A549 (cell line): Measurements from ENCODE around the gene HRH2. TPM values are rescaled to one million over a fixed set of nuclear protein-coding genes. Genes with fewer than 3 reads are reported as not detected.
A peak's percentile ranks its signal among the peaks of the same experiment; 100 is the strongest.

Experiments used
- ATAC-seq, 2 experiments: fragments of 200-7000 bp in 1 of 2; fragments of >200 bp in 1 of 2; cut with Nextera tagmentation in 1 of 2; cut with Tn5 transposase in 1 of 2; 3 replicates each; pipeline versions ENCODE4 v1.8.0 to v1.9.1; 2018 to 2020; ENCODE audit warnings: mild to moderate bottlenecking in 1 of 2, moderate library complexity in 1 of 2
- CTCF ChIA-PET: fragments of 300-600 bp; sonication (Branson Sonifier 250); formaldehyde crosslinking; extraction: SDS; loops from one replicate; lab custom pipeline; 2021; ENCODE audit warnings: antibody characterized with exemption, inconsistent platforms; lab: Yijun Ruan, JAX
- POLR2A ChIA-PET: fragments of 350-600 bp; formaldehyde crosslinking; extraction: SDS; loops from one replicate; lab custom pipeline; 2021; ENCODE audit warnings: antibody characterized with exemption, inconsistent platforms; lab: Yijun Ruan, JAX
- DNase-seq, 2 experiments: peaks; one replicate each; pipeline versions ENCODE4 v3.0.0 to v3.0.0-alpha.2; 2011 to 2016; ENCODE audit warnings: low read depth in 1 of 2, low spot score in 1 of 2
- FAIRE-seq: peaks from 2 replicates; lab custom pipeline; 2011; peaks lifted over from hg19 to GRCh38; lab: Jason Lieb, UNC
- H3K27ac ChIP-seq, 2 experiments: fragments of >200 bp; sonication (Bioruptor Twin); formaldehyde crosslinking; 3 replicates each; pipeline ENCODE4 v1.5.1; 2016 to 2017
- H3K4me1 ChIP-seq: fragments of >200 bp; sonication (Bioruptor Twin); formaldehyde crosslinking; 3 replicates; pipeline ENCODE4 v1.6.1; 2016
- H3K4me2 ChIP-seq: fragments of >200 bp; sonication (Bioruptor Twin); formaldehyde crosslinking; 3 replicates; pipeline ENCODE4 v1.6.1; 2016
- H3K4me3 ChIP-seq: fragments of >200 bp; sonication (Bioruptor Twin); formaldehyde crosslinking; 3 replicates; pipeline ENCODE4 v1.5.1; 2016
- H3K9me3 ChIP-seq: fragments of >200 bp; sonication (Bioruptor Twin); formaldehyde crosslinking; 3 replicates; pipeline ENCODE4 v1.6.1; 2016
- CBX8 ChIP-seq: fragments of 200-600 bp; sonication (generic); IDR thresholded peaks from 2 replicates; pipeline ENCODE4 v1.6.1; 2016
- CHD2 ChIP-seq: fragments of 150-350 bp; IDR thresholded peaks from 2 replicates; pipeline ENCODE4 v1.6.1; 2014; ENCODE audit warnings: low read length; ENCODE audit not compliant: partially characterized antibody
- EP300 ChIP-seq, 2 experiments: fragments of >200 bp; sonication (Bioruptor Twin); formaldehyde crosslinking; IDR thresholded peaks; 2 replicates in 1 of 2; 3 replicates in 1 of 2; pipeline ENCODE4 v1.6.1; 2016 to 2017
- ESRRA ChIP-seq: fragments of 150-350 bp; IDR thresholded peaks from 2 replicates; pipeline ENCODE4 v1.6.1; 2014; ENCODE audit warnings: mild to moderate bottlenecking, low read length, borderline replicate concordance
- GATA3 ChIP-seq: IDR thresholded peaks from 2 replicates; pipeline ENCODE4 v1.6.1; 2012; ENCODE audit warnings: borderline replicate concordance
- HDAC2 ChIP-seq: fragments of 200-600 bp; sonication (generic); IDR thresholded peaks from 2 replicates; pipeline ENCODE4 v1.6.1; 2016
- HOXA7 ChIP-seq: fragments of 250-450 bp; sonication (Bioruptor Pico); IDR thresholded peaks from 2 replicates; pipeline ENCODE4 v1.5.0; 2020; ENCODE audit warnings: mild to moderate bottlenecking, moderate library complexity
- HOXB13 ChIP-seq: fragments of 250-450 bp; sonication (Bioruptor Pico); IDR thresholded peaks from 2 replicates; pipeline ENCODE4 v1.5.0; 2020; ENCODE audit warnings: low read depth, mild to moderate bottlenecking, moderate library complexity
- HOXB5 ChIP-seq: fragments of 250-450 bp; sonication (Bioruptor Pico); IDR thresholded peaks from 2 replicates; pipeline ENCODE4 v1.5.0; 2020; ENCODE audit warnings: mild to moderate bottlenecking, moderate library complexity
- MAFK ChIP-seq: fragments of 450-650 bp; IDR thresholded peaks from 2 replicates; pipeline ENCODE4 v1.6.1; 2014; ENCODE audit not compliant: partially characterized antibody
- MAZ ChIP-seq: fragments of 150-350 bp; IDR thresholded peaks from 2 replicates; pipeline ENCODE4 v1.6.1; 2014; ENCODE audit warnings: antibody characterized with exemption, low read depth, low read length, borderline replicate concordance
- NPAS2 ChIP-seq: fragments of 250-450 bp; sonication (Bioruptor Pico); IDR thresholded peaks from 2 replicates; pipeline ENCODE4 v1.8.0; 2022; ENCODE audit warnings: mild to moderate bottlenecking, moderate library complexity, borderline replicate concordance
- PHF8 ChIP-seq: fragments of 200-600 bp; sonication (generic); IDR thresholded peaks from 2 replicates; pipeline ENCODE4 v1.6.1; 2016; ENCODE audit warnings: low read depth, mild to moderate bottlenecking, antibody characterized with exemption, moderate library complexity, borderline replicate concordance
- RARB ChIP-seq: fragments of 250-450 bp; sonication (Bioruptor Pico); IDR thresholded peaks from 2 replicates; pipeline ENCODE4 v1.8.0; 2021; ENCODE audit warnings: mild to moderate bottlenecking, moderate library complexity
- RNF2 ChIP-seq: fragments of 200-600 bp; sonication (generic); IDR thresholded peaks from 2 replicates; pipeline ENCODE4 v1.6.1; 2016; ENCODE audit warnings: low read depth, mild to moderate bottlenecking, antibody characterized with exemption, moderate library complexity, borderline replicate concordance
- SREBF2 ChIP-seq: fragments of 450-650 bp; IDR thresholded peaks from 2 replicates; pipeline ENCODE4 v1.6.1; 2014; ENCODE audit warnings: mild to moderate bottlenecking, moderate library complexity
- TFCP2L1 ChIP-seq: fragments of 250-450 bp; sonication (Bioruptor Pico); IDR thresholded peaks from 2 replicates; pipeline ENCODE4 v1.5.0; 2021; ENCODE audit warnings: mild to moderate bottlenecking
- TP53 ChIP-seq: fragments of 250-450 bp; sonication (Bioruptor Pico); IDR thresholded peaks from 2 replicates; pipeline ENCODE4 v1.5.0; 2021; ENCODE audit warnings: mild to moderate bottlenecking, moderate library complexity
- ZNF302 ChIP-seq: fragments of 250-450 bp; sonication (Bioruptor Pico); IDR thresholded peaks from 2 replicates; pipeline ENCODE4 v1.9.0; 2021; ENCODE audit warnings: inconsistent platforms, mild to moderate bottlenecking, moderate library complexity
- WGBS: methylation state at CpG from one replicate; pipeline ENCODE4 v1.1.6; 2017; ENCODE audit errors: missing lambda C conversion rate; 5-methylcytosine and 5-hydroxymethylcytosine counted together
- polyA plus RNA-seq, 4 experiments: library from polyadenylated mRNA; depleted of rRNA in 3 of 4; stranded (reverse); fragments of >200 nt; fragmentation: RNase III in 1 of 4; extraction: RNeasy Plus Mini Kit Qiagen cat#74134 plus additional on column Dnase treatment in 1 of 4; gene quantifications; 2 replicates in 3 of 4; 3 replicates in 1 of 4; pipeline ENCODE4 v1.2.3, GENCODE V29; 2011 to 2017
- TF ChIP-seq, protein P1 (sequence below): fragments of 150-350 bp; IDR thresholded peaks from 2 replicates; pipeline ENCODE4 v1.6.1; 2014; ENCODE audit warnings: low read depth, mild to moderate bottlenecking, low read length
- TF ChIP-seq, protein P2 (sequence below): fragments of >200 bp; sonication (Bioruptor Twin); formaldehyde crosslinking; IDR thresholded peaks from 2 replicates; pipeline ENCODE4 v1.6.1; 2016
- TF ChIP-seq, protein P3 (sequence below): IDR thresholded peaks from 2 replicates; pipeline ENCODE4 v1.6.1; 2012

HRH2 gene
- polyA plus RNA-seq, 2 of the 4 experiments (the other 2 are of a cell fraction): 0.58 to 0.62 TPM

DNA sequence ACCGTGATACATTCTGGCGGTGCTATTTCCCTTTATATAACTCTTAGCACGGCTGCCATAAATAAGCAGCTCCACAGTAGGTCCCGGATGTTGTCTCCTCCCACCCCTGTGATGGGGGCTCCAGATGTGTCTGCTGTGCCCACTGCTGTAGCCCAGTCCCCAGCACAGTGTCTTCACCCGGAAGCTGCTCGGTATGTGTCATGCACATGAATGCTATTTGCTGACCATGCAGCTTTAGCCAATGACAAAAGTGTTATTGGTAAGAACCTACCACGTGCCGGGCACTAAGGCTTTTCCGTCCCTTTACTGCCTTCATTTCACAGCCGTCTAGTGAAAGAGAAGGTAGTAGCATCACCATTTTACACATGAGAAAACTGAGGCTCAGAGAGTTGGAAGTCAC, 20.2 kb downstream of the HRH2 start:
- ChIA-PET CTCF (interaction anchor here (0.9 to 1.4 kb wide), 2 partner anchors 11 to 12 kb away, joined by 3 to 5 read pairs; no protein-coding TSS in a partner anchor), POLR2A (no interaction called here)
- Histone ChIP-seq H3K4me1 (no peaks in the 10 kb centered on the region), H3K9me3 (no peaks in the 10 kb centered on the region), H3K4me2 (no peak overlapping the region), H3K4me3 (no peak overlapping the region), H3K27ac (no peak overlapping the region)
- WGBS: 59% methylated on average over 10 of the region's 10 CpGs
- FAIRE-seq: no peak
- ATAC-seq: no peak
- TF ChIP-seq NPAS2 (CRISPR knock-in tag) (no peak), MAFK (peak; percentile 87)
- no peak for DNase-seq

DNA sequence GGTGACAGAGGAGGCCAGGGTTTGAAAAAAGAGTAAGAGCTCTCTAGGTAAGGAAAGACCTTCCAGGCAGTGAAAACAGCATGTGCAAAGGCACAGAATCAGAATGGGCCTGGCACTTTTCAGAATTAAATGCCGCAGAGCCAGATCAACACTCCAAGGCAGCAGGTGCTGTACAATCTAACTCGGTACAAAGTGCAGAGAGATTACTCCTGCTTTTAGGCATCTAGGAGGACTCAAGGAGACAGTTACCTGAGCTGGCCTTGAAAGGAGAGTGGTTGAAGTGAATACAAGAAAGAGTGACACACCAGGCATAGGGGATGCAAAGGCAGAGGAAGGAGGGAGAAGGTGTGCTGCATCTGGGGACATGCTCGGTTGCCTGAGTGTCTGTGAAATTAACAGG, 21.5 kb downstream of the HRH2 start:
- FAIRE-seq: no peak
- POLR2A ChIA-PET: no interaction called here

DNA sequence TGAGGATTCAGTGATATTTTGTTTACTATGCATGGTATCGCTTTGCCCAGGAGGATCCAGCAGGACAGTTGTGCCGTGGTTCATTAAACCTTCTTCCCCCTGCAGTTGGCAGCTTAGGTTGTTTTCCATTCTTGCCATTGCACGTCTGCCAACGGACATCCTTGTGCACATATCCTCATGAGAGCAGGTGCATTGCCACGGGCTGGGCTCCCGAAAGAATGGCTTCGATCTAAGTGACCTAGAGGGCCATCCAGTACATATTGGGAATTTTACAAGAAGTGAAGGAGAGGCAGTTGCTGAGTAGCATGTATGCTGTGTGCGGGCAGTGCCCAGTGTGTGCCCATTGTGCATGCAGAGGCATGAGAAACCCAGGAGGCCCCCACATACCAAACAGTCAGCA, 22.1 kb downstream of the HRH2 start:
- Histone ChIP-seq H3K4me1 (no peaks in the 10 kb centered on the region), H3K4me2 (no peak overlapping the region), H3K27ac (no peak overlapping the region), H3K9me3 (no peaks in the 10 kb centered on the region), H3K4me3 (no peak overlapping the region)
- CTCF ChIA-PET: interaction anchor here (1.5 kb wide), 1 partner anchor 39 kb away, joined by 3 read pairs; no protein-coding TSS in a partner anchor
- DNase-seq: no peak
- POLR2A ChIA-PET: no interaction called here
- no peak for TF ChIP-seq ESRRA
- TF ChIP-seq HOXB5 (CRISPR knock-in tag): no peak
- TF ChIP-seq MAZ: no peak
- TF ChIP-seq EP300 (IDR thresholded peaks at IDR 0.05): no peak
- no peak for ATAC-seq
- no peak for FAIRE-seq
- WGBS: 58% methylated on average over 8 of the region's 8 CpGs

More for the DNA sequence above, 21.5 kb downstream of the HRH2 start:
- no peak for DNase-seq
- no peak overlapping the region for H3K27ac ChIP-seq
- no peak overlapping the region for H3K4me2 ChIP-seq
- no peaks in the 10 kb centered on the region for H3K9me3 ChIP-seq
- 51% methylated on average over 3 of the region's 3 CpGs for WGBS
- no peak overlapping the region for H3K4me3 ChIP-seq
- ATAC-seq: no peak
- H3K4me1 ChIP-seq: no peaks in the 10 kb centered on the region
- TF ChIP-seq HOXA7 (no peak), HDAC2 (no peak), RNF2 (no peak), CHD2 (no peak), GATA3 (no peak), RARB (CRISPR knock-in tag) (no peak), PHF8 (no peak), ZNF302 (CRISPR knock-in tag) (no peak), TFCP2L1 (no peak), CBX8 (no peak), TP53 (CRISPR knock-in tag) (no peak), MAFK (no peak), SREBF2 (no peak), HOXB13 (CRISPR knock-in tag) (no peak)
- TF ChIP-seq, protein P1, sequence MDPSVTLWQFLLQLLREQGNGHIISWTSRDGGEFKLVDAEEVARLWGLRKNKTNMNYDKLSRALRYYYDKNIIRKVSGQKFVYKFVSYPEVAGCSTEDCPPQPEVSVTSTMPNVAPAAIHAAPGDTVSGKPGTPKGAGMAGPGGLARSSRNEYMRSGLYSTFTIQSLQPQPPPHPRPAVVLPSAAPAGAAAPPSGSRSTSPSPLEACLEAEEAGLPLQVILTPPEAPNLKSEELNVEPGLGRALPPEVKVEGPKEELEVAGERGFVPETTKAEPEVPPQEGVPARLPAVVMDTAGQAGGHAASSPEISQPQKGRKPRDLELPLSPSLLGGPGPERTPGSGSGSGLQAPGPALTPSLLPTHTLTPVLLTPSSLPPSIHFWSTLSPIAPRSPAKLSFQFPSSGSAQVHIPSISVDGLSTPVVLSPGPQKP: no peak
- TF ChIP-seq, protein P2, sequence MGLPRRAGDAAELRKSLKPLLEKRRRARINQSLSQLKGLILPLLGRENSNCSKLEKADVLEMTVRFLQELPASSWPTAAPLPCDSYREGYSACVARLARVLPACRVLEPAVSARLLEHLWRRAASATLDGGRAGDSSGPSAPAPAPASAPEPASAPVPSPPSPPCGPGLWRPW: no peak
- TF ChIP-seq, protein P3, sequence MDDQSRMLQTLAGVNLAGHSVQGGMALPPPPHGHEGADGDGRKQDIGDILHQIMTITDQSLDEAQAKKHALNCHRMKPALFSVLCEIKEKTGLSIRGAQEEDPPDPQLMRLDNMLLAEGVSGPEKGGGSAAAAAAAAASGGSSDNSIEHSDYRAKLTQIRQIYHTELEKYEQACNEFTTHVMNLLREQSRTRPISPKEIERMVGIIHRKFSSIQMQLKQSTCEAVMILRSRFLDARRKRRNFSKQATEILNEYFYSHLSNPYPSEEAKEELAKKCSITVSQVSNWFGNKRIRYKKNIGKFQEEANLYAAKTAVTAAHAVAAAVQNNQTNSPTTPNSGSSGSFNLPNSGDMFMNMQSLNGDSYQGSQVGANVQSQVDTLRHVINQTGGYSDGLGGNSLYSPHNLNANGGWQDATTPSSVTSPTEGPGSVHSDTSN: no peak
- TF ChIP-seq, all 56 proteins: peak for 0
- CTCF ChIA-PET: interaction anchor here (1.5 kb wide), 1 partner anchor 40 kb away, joined by 3 read pairs; no protein-coding TSS in a partner anchor
